NCI-H146 treated with DMSO at 0.1 percent for 48 hours (cell line): Measurements from ENCODE around the gene OSGEP.

Source experiments
- DNase-seq: peaks from one replicate; lab custom pipeline; 2025; ENCODE audit not compliant: unreplicated experiment; lab: John Stamatoyannopoulos, UW

The OSGEP gene

DNA sequence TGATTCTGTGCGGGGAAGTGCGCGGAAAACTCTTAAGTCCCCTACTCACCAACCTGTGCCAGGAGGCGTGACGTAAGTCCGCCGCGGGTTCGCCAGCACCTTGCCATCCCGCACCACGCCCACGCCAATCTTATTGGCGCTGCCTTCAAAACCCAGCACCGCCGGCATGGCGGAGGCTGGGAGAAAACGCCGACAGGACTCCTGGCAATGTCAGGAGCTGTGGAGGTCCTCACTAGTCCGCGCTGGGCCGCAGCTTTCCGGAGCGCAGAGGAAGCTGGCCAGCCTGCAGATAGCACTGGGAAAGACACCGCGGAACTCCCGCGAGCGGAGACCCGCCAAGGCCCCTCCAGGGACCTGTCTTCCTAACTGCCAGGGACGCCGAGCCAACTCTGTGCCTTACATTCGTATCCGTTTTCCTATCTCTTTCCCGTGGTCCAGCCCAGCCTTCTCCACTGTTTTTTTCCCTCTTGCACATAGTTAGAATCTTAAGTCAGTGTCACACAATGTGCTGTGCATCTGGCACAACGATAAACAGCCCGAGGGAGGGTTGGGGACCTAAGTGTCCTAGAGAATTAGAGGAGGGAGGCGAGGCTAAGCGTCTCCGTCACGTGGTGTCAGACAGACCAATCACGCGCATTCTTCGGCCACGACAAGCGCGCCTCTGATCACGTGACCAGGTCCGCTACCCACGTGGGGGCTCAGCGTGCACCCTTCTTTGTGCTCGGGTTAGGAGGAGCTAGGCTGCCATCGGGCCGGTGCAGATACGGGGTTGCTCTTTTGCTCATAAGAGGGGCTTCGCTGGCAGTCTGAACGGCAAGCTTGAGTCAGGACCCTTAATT lies at the start of gene OSGEP, which contains the start of gene APEX1:
TSS of gene OSGEP (minus strand) at position 297 of the 839 bp plus-strand sequence. CDS start at position 168, 129 bp downstream.
TSS of gene APEX1 (plus strand) at position 711 of the 839 bp plus-strand sequence. CDS start 420 bp downstream, outside the sequence.
- DNase-seq, result peak; percentile 96

DNA sequence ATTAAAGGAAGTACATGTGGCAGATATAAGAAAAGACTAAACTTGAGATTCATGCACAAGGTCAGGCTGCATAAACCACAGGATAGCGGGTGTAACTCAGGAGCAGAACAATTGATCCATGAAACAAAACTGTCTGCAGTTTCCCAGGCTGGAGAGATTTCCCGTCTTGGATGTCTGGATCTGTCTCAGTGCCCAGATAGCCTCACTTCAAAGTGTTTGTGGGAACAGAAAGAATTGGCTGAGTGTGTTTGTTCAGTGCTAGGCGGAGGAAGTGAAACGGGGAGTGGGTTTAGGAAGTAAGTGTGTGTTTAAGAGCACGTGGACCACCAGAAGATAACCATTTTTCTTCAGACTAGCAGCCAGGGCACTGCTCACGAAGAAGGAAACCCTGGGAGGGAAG lies 49.3 kb upstream of the OSGEP start:
- no peak for DNase-seq

DNA sequence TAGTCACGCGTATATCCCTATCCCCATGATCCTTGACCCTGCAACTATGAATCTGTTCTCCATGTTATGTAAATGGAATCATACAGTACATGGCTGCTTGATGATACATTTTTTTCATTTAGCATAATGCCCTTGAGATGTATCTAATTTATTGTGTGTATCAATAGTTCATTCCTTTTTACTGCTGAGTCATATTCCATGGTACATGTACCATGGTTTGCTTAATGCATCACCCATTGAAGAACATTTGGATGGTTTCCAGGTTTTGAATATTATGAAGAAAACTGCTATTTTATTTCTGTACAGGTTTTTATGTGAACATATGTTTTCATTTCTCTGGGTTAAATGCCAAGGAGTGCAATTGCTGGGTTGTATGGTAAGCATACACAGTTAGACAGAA lies 46.7 kb upstream of the OSGEP start:
- no peak for DNase-seq

DNA sequence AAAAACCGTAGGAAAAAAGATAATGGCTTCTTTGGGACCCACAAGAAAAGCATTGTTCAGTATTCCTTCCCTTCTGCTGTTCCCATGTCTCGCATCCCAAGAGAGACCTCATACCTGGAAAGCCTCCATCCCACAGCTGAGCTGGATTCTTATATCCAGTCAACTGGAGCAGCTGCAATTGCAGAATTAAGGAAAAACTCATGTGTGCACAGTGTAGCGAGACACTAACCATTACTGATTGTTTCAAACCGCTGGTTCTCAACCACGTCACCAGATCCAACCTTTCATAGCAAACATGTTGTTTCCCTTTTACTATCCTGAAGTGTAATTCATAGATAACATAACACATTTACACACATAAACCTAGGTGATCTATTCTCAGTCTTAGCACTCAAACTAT lies 45.3 kb upstream of the OSGEP start:
- no peak for DNase-seq

DNA sequence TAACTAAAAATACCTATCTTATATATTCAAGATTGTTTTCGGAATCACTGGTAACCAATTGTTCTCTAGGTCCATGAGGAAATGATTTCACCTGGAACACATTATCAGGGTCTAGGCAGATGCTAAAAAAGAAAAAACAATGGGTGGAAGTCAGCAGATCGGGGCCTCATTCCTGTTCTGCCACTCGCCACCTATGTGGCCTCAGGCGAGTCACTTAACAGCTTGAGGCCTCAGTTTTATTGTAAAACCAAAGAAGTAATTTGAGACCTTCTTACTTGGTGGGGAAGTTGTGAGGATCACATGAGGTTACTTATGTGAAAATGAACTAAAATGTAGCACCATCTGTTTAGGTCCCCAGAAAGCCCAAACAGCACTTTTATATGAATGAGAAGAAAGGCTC lies 44.5 kb upstream of the OSGEP start:
- no peak for DNase-seq

DNA sequence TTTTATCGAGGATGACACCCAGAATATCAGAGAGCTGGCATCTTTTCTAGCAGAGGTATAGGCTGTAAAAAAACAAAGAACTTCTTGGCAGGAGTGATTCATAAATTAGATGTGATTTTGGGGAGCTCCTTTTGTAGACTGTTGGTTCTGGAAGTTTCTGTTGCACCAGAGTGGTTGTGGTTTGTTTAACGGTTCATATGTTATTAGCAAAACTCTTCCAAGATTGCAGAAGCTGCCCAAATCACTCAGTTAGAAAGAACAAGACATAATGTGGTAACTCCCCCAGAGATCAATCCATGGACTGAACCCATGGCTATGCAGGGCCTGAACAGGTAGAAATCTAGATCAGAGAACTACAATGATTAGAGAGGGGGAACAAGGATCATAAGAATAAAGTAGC lies 44.0 kb upstream of the OSGEP start:
- DNase-seq, result no peak

DNA sequence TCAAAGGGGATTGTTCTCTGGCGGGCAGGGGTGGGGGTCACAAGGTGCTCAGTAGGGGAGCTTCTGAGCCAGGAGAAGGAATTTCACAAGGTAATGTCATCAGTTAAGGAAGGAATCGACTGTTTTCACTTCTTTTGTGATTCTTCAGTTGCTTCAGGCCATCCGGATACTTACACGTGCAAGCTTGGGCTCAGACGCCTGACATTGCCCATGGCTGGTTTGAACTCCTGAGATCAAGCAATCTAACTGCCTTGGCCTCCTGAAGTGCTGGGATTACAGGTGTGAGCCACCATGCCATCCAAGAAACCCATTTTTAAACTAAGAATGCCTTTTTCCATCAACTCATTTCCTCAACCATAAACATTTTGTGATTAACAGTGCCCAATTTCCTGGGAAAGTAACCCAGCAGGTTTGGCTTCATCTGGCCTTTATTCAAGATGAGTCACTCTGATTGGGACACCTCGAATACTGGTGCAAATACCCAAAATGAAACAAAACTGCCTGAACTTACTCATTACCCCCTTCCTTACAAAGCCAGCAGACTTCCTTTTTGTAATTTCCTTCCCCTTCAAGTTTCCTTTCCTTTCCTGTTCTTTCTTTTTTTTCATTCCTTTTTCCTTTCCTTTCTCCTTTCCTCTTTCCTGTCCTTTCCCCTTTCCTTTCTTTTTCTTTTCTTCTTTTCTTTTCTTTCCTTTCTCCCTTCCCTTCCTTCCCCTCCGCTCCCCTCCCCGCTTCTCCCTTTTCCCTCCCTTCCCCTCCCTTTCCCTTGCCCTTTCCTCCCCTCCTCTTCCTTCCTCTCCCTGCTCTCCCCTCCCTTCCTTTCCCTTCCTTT lies 40.5 kb upstream of the OSGEP start:
- DNase-seq, result no peak

DNA sequence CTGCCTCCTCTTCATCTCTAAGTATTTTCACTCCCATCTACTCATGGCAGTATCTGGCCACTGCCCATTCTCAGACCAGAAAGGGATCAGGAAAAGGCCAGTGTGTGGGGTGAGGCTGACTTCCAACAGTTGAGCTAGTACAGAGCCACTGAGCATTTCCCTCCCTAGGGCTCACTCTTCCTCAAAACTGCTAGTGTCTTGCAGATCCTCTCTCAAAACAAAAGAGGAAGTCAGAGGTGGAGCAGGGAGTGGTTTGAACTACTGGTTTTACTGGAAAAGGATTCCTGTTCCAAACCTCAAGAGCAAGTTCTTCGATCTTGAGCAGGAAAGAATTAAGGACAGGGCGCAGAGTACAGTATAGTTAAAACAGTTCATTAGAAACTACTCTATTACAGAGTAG lies 39.0 kb upstream of the OSGEP start:
- no peak for DNase-seq

DNA sequence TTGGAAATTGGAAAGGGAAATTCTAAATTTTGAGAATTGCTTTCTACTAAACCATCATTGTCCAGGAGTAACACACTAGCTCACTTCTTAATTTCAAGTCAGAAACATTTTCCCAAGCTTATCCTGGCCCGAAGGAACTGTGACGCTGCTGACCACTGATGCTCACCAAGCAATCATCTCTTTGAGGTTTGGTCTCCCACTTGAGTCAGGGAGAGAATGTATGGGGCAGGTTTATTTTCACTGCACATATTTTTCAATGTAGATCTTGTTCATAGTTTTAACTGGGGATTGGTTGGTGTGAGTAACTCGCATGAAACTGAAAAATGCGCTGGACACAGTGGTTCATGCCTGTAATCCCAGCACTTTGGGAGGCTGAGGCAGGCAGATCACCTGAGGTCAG lies 37.9 kb upstream of the OSGEP start:
- no peak for DNase-seq

DNA sequence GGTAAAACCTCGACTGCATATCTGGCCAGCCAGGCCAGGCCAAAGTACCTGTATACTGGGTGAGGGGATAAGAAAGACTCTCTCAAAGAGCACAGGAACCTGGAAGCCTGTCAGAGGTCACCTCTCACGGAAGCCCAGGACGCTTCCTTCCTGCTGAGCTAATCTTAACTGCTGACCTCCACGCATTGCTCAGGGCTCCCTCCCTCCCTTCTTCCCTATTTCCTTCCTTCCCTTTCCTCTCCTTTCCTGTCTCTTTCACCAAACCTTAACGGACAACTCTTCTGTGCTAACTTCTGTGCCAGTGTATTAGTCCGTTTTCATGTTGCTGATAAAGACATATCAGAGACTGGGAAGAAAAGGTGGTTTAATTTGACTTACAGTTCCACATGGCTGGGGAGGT lies 36.0 kb upstream of the OSGEP start:
- DNase-seq, result no peak

DNA sequence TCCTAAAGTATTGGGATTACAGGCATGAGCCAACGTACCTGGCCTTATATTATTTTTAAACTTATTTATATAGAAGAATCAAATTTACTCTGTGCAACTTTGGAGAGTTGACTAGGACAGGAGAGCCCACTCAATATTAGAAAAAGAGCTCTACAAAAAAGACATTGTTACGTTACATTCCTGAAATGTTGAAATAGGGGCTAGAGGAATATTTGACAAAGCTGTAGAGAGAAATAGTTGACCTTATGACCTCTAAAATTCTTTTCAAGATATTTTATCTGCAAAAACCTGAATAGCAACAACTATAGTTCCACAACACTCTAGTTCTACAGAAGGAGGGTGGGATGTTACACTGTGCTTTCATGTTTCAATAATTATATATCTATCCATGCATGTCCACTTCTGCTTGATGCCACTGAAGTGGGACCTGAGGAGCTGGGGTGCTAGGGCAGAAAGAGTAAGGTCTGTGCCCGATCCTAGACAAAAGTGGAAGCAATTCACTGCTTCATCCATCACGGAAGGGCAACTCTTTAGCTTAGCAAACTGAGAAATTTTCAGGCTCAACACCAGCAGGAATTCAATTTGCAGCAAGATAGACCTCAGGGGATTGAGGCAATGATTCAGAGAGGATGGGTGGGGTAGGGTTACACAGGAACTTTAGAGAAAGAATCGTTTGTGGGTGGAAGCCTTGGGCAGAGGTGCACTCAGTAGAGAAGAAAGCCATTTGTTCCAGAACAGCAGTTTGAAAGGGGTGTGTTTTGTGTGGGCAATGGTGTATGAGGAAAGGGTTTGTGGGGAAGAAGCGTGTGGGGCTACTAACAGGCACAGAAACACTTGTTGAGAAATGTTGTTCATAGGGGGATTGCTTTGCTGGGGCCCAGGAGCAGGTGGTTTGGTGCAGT lies 34.7 kb upstream of the OSGEP start:
- no peak for DNase-seq

DNA sequence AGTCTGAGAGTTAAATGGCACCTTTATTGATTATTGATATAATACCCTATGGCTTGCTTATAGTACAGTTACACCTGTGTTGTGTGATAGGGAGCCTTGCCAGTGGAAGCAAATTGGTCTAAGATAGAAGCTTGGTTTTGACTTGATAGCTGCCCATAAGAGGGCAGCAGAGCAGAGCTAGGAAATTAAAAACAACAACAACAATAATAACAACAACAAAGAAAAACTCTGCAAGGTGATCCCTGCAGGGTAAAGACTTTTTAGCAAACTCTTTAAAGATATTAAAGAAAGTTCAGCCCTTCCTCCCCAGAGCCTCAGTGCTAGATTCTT lies 32.7 kb upstream of the OSGEP start:
- no peak for DNase-seq

DNA sequence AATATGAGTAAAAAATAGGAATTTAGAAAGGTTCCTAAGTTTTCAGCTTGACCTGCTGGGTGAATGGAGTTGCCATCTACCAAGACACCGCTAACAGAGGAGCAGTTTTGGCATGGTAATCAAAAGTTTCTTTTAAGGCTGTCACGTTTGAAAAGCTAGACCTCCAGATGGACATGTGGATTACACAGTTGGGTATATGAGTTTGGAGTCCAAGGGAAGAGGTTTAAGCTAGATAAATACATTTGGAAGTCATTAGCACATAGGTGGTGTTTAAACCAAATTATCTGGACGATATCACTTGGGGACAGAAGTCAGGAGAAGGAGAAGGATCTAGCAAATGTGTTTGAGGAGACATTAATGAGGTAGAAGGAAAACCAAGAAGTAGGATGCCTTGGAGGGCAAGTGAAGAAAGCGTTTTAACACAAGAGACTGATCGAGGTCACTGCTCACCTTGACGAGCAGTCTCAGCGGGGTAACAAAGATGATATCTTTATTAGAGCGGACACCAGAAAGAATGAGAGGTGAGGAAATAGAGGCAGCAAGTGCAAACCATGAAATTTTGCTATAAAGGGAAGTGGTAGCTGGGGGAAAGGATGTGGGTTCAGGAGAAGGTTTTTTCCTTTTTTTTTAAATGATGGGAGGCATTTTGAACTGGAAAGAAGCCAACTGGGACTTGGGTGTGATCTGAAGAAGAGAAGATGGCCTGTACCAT lies 32.2 kb upstream of the OSGEP start:
- no peak for DNase-seq

DNA sequence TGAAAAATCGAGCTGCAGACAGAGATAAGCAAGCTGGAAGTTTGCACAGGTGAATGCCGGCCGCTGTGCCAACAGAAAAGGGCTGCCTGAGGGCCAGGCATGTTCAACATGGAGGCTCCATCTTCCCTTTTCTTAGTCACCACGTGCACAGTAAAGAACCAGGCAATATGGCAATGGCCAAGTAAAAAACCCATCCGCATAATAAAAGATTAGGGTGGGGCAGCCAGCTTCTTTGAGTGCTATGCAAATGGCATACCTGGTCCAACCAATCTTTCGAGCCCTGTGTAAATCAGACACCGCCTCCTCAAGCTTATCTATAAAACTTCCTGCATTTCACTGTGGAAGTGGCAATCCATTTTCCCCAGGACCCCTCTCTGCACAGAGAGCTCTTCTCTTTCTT lies 31.3 kb upstream of the OSGEP start:
- DNase-seq, result no peak

DNA sequence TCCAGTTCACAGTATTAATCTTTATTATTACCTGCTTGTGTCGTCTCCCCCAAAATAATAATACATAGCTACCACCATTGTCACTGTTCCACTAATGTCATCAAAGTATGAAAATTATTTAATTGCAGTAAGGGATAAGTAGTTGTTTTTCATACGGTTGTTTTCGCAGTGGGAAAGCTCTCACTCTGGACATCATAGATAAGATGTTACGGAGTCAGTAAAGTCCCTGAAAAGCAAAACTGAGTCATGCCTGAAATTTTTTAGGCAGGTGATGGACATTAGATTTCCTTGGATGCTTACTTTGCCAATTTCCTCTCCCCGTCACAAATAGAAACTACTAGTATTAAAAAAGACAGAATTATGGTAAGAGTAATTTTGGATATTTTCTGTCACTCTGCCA lies 27.8 kb upstream of the OSGEP start:
- no peak for DNase-seq

DNA sequence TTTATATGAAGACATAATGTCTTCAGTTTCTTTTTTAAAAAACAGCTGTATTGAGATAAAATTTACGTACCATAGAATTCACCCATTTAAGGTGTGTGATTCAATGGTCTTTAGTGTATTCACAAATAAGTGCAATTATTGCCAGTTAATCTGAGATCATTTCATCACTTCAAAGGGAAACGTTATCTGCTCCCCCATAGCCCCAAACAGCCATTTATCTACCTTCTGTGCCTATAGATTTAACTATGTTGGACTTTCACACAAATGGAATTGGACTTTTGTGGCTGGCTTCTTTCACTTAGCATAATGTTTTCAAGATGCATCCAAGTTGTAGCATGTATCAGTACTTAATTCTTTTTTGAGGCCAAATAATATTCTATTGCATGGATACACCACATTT lies 24.3 kb upstream of the OSGEP start:
- DNase-seq, result no peak

DNA sequence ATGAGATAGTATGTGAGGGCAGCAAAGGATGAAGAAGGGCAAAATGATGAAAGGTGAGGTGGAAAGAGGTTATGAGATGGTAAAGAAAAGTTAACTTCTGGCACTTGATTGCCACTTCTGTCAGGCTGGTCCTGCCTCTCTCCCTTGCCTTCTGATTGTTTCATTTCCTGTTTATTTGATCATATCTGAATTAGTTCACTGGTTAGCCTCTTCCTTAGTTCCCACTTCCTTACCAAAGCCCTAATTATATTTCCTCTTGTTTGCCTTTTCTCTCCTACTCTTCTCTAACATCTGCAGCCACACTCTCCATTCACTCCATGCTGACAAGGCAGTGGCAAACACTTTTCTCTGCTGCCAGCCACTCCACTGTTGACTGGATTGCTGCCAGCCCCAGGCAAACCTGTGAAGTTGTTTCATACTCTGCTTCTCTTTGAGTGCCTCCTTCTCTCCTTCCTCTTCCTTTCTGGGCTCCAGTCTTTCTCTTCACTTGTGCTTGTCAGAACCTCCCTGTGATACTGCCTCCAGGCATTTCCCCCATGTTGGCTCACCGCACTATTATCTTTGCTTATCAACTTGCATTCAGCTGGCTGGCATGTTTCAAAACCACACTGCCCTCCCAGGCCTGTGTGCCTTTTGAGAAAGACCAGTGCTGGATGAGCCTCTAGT lies 22.7 kb upstream of the OSGEP start:
- no peak for DNase-seq

DNA sequence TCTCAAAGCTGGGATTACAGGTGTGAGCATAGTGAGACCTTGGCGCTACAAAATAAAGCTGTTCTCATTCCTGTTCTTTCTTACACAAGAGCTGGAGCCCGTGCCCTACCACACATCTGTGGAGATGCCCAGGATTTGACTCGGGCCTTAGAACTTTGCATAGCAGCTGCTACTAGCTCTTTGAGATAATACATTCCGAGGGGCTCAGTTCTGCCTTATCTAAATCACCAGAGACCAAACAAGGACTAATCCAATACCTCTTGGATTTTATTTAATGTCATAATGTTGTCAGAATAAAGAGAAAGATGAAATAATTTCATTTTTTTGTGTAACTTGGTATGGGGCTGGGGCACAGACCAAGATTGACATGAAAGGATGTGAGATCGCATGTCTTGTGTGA lies 22.2 kb upstream of the OSGEP start:
- no peak for DNase-seq

DNA sequence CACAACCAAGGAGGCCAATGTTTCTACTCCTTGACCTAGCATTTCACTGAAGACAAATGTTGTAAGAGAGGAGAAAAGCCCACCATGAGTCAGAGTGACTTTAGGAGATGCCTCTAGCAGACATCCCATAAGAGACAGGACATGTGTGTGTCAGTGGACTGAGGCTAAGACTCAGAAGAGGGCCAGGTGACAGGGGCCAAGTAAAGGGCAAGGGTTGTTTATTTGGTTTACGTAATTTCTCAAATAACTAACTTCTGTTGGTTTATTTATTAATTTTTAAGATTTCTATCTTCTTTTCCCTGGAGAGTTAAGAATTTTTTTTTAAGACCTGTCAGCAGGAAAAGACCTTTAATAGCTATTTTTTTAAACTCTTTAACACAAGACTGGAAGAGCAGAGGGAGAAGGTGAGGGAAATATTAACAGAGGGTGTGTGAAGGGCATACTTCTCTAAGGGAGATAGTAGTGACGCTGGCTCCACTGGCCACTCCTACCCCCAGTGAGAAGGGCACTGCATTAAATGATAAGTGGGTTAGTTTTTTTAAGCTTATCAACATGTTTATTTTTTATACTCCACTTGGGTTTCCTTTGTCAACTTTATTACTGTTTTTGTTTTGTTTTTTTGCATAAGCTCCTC lies 18.0 kb upstream of the OSGEP start:
- no peak for DNase-seq

DNA sequence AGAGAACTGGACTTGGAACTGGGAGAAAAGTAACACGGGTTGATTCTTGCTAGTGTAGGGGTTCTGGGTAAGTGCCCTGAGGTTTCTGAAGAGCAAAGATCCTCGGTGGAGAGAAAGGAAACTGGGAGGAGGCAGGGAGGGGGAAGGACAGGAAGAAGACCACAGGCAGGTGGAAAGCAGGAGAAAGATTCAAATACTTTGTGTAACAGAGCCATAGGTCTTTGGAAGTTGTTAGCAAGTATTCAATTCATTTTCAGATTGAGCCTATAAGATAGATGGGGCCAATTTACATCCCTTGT lies 15.9 kb upstream of the OSGEP start:
- DNase-seq, result no peak
